Lung (tissue), 12 donors: ENCODE data around the gene SLC6A6. TPM values are rescaled to one million over a fixed set of nuclear protein-coding genes. Genes with fewer than 3 reads are reported as not detected.

Experiments used
- ATAC-seq: fragments of 200-7000 bp; cut with Tn5 transposase; one replicate; pipeline ENCODE4 v1.9.1; 2020; ENCODE audit warnings: moderate number of reproducible peaks; ENCODE audit not compliant: insufficient read depth, low FRiP score
- DNase-seq, 3 donors: peaks; one replicate each; pipeline ENCODE4 v3.0.0-alpha.2; 2013 to 2017
- H3K27ac ChIP-seq, 2 donors: one replicate each; pipeline ENCODE4 v1.5.1; 2013; ENCODE audit warnings: mild to moderate bottlenecking in 2 of 2, moderate library complexity in 2 of 2, control low read depth in 1 of 2, inconsistent platforms in 1 of 2, low read depth in 1 of 2, low read length in 1 of 2
- H3K27me3 ChIP-seq, 3 donors: one replicate each; pipeline ENCODE4 v1.5.1; 2013; ENCODE audit warnings: low read length in 2 of 3; ENCODE audit not compliant: control insufficient read depth in 3 of 3, insufficient read depth in 3 of 3
- H3K36me3 ChIP-seq, 4 donors: one replicate each; pipeline ENCODE4 v1.5.1; 2013; ENCODE audit warnings: low read length in 4 of 4, mild to moderate bottlenecking in 1 of 4, moderate library complexity in 1 of 4; ENCODE audit not compliant: control insufficient read depth in 4 of 4, insufficient read depth in 4 of 4
- H3K4me1 ChIP-seq, 5 donors: one replicate each; pipeline ENCODE4 v1.5.1; 2013; ENCODE audit warnings: low read length in 5 of 5, mild to moderate bottlenecking in 2 of 5, moderate library complexity in 1 of 5; ENCODE audit not compliant: control insufficient read depth in 5 of 5, insufficient read depth in 5 of 5
- H3K4me3 ChIP-seq: one replicate; pipeline ENCODE4 v1.5.1; 2013; ENCODE audit warnings: mild to moderate bottlenecking, control low read depth, moderate library complexity
- H3K9ac ChIP-seq, 2 donors: one replicate each; pipeline ENCODE4 v1.5.1; 2013; ENCODE audit warnings: low read length in 2 of 2, control low read depth in 1 of 2; ENCODE audit not compliant: insufficient read depth in 1 of 2
- H3K9me3 ChIP-seq, 4 donors: one replicate each; pipeline ENCODE4 v1.5.1; 2013; ENCODE audit warnings: low read length in 3 of 4, mild to moderate bottlenecking in 1 of 4, moderate library complexity in 1 of 4; ENCODE audit not compliant: control insufficient read depth in 4 of 4, insufficient read depth in 3 of 4
- CTCF ChIP-seq: IDR thresholded peaks from 2 replicates; pipeline ENCODE4 v1.5.1; 2012; ENCODE audit warnings: mild to moderate bottlenecking; ENCODE audit errors: control extremely low read depth, extremely low read depth
- WGBS, 2 donors: extraction: QIAGEN DNeasy Blood & Tissue Kit; methylation state at CpG; one replicate each; pipeline ENCODE4 v1.1.7; 2013; 5-methylcytosine and 5-hydroxymethylcytosine counted together
- polyA plus RNA-seq, 2 donors: library from polyadenylated mRNA; stranded (reverse); fragments of 200-250 nt; gene quantifications; one replicate each; pipeline ENCODE4 v1.2.1, GENCODE V29; 2013
- total RNA-seq, 2 donors: library from RNA; depleted of rRNA in 1 of 2; stranded (reverse); fragments of >200 nt in 1 of 2; gene quantifications; one replicate each; pipeline ENCODE4 v1.2.1, GENCODE V29; 2014 to 2021
- donor health status: control.
- donor health status: control.
- donor health status: Bipolar disorder and iron deficiency.
- donor health status: healthy.
- donor health status: DM: yes; HTN: yes; CAD: no.

Gene SLC6A6
- total and polyA plus RNA-seq, 4 donors, result 16.1 to 96.3 (median 57.4) TPM

GRCh38 chr3:14361068-14361677 is 41.2 kb upstream of the SLC6A6 start:
- no peak for TF ChIP-seq CTCF
- no peak overlapping the region for H3K4me3 ChIP-seq
- WGBS, 2 donors, result 92 to 94% methylated on average over 8 of the region's 8 CpGs
- no peak overlapping the region for H3K9ac ChIP-seq
- no peaks in the 10 kb centered on the region for H3K27me3 ChIP-seq
- no peaks in the 10 kb centered on the region for H3K9me3 ChIP-seq
- peaks cover 0 to 14% (median 0%) of the 10 kb centered on the region in 5 donors for H3K4me1 ChIP-seq
- DNase-seq (no peak), ATAC-seq (no peak)
- no peak overlapping the region for H3K27ac ChIP-seq
- no peaks in the 10 kb centered on the region for H3K36me3 ChIP-seq

- Histone ChIP-seq H3K4me3 (no peak overlapping the region), H3K9me3 (no peaks in the 10 kb centered on the region), H3K27me3 (peaks cover 0 to 2% (median 0%) of the 10 kb centered on the region in 3 donors), H3K4me1 (peaks cover 0 to 14% (median 0%) of the 10 kb centered on the region in 5 donors), H3K27ac (no peak overlapping the region), H3K36me3 (no peaks in the 10 kb centered on the region), H3K9ac (no peak overlapping the region)
- 93 to 95% methylated on average over 3 of the region's 3 CpGs for WGBS, 2 donors
- TF ChIP-seq CTCF, result no peak
- DNase-seq, result no peak
- no peak for ATAC-seq
These were observed 39.5 kb upstream of the SLC6A6 start for GRCh38 chr3:14362890-14363289.

DNA sequence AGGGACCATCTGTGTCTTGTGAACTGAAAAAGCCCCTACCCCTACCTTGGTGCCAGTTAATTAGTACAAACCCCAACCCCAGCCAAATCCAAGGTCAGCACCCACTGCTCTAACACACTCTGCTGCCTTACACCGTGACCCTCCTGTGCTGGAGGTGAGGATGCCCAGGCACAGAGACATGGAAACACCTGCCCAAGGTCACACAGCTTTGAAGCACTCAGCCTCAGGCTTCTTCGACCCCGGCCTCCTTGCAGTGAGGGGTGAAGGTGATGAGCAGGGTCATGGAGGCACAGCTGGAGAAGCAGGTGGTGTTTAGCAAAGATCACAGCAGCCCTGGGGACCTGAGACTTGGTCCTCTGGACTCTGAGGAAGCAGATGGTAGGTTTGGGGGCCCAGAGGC is 39.0 kb upstream of the SLC6A6 start:
- H3K4me1 ChIP-seq, result peaks cover 0 to 10% (median 0%) of the 10 kb centered on the region in 5 donors
- ATAC-seq (no peak), DNase-seq (no peak)
- H3K36me3 ChIP-seq, result no peaks in the 10 kb centered on the region
- H3K9ac ChIP-seq, result no peak overlapping the region
- H3K27me3 ChIP-seq, result peaks cover 0 to 2% (median 0%) of the 10 kb centered on the region in 3 donors
- no peak overlapping the region for H3K4me3 ChIP-seq
- no peaks in the 10 kb centered on the region for H3K9me3 ChIP-seq
- no peak overlapping the region for H3K27ac ChIP-seq
- no peak for TF ChIP-seq CTCF
- WGBS, 2 donors, result 92 to 95% methylated on average over 3 of the region's 3 CpGs

DNA sequence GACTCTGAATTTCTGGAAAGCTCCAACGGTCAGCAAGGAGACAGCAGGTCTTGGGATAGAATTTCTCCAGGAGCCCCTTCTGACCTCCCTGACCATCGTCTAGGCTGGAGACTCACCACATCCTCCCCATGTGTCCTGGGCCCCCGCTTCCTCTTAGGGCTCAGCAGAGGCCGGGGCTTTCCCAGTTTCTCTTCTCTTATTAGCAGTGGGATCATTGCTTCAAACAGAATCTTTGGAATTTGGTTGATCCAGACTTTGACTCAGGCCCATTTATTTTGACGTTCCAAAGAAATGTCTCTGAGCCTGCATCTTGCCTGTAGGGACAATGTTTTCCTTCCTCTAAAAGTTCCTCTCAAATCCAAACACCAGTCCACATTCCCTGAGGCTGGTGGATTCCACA is 38.4 kb upstream of the SLC6A6 start:
- Histone ChIP-seq H3K9ac (no peak overlapping the region), H3K9me3 (no peaks in the 10 kb centered on the region), H3K4me1 (peaks cover 0 to 4% (median 0%) of the 10 kb centered on the region in 5 donors), H3K4me3 (no peak overlapping the region), H3K27me3 (peaks cover 0 to 2% (median 0%) of the 10 kb centered on the region in 3 donors), H3K36me3 (no peaks in the 10 kb centered on the region), H3K27ac (no peak overlapping the region)
- ATAC-seq, result no peak
- no peak for DNase-seq
- 44 to 53% methylated on average over 5 of the region's 5 CpGs for WGBS, 2 donors
- no peak for TF ChIP-seq CTCF
